H1 (cell line): ENCODE data around the gene HIC1.

ENCODE experiments used
- BACH1 ChIP-seq: IDR thresholded peaks from 2 replicates; pipeline ENCODE4 v1.6.1; 2012; ENCODE audit warnings: low read length, improper control_type of control experiment
- GABPA ChIP-seq: IDR thresholded peaks from 2 replicates; pipeline ENCODE4 v1.6.1; 2011; ENCODE audit warnings: mild to moderate bottlenecking, low read length, moderate library complexity, borderline replicate concordance; ENCODE audit not compliant: insufficient read depth
- POLR2A ChIP-seq, 2 experiments: IDR thresholded peaks; 1 replicate in 1 of 2; 2 replicates in 1 of 2; pipeline ENCODE4 v1.6.1; 2011; ENCODE audit warnings: low read depth in 2 of 2, low read length in 2 of 2, mild to moderate bottlenecking in 2 of 2; ENCODE audit errors: control extremely low read depth in 1 of 2

DNA sequence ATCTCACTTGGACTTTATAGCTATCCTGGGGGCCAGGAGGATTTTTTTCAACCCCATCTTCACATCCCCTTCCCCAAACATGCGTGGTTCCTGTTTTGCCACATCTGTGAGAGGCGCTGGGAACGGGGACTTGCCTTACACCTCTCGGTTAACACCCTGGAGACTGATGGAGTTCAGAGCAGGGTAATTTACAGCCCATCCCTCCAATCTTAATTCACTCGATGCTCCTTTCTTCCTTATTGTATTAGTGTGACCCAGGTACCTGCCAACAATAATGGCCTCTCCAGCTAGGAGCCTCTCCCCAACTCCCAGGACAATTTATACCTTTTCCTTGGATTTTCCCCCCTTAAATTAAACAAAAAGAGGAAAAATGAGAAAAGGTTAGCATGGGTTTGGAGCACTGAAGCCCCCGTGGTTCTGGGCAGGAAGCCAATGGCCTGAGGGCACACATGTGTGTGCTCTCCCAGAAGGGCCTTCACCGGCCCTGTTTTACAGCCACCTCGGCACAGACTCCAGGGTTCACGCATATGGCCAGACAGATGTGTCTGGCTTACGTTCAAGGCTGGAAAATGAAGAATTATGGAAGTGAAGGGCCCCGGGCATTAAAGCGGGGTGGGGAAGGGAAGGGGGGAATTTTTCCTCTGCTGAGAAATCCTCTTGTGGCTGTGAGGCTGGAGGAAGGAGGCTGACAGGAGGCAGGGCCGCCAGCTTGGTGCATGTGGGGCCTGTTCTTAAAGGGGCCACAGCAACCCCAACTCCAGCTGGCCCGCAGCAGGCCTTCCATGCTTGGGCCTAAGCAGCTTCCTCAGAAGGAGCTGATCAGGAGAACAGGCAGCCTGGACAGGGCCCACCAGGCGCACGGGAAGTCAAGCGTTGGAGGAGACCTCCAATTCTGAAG is 21.4 kb downstream of the HIC1 start:
- TF ChIP-seq BACH1, result no peak
- no peak for TF ChIP-seq POLR2A (IDR thresholded peaks at IDR 0.05; ENCODE audit: control extremely low read depth in 1 of 2, low read depth in 2 of 2, low read length in 2 of 2)
- TF ChIP-seq GABPA, result no peak
